ENCODE measurements around the gene BATF3.
"Not testable (repeated sequence)": the region's sequence is repeated elsewhere in the genome, so short reads cannot be mapped to it uniquely, and the experiment has no call there.

Gene BATF3

DNA sequence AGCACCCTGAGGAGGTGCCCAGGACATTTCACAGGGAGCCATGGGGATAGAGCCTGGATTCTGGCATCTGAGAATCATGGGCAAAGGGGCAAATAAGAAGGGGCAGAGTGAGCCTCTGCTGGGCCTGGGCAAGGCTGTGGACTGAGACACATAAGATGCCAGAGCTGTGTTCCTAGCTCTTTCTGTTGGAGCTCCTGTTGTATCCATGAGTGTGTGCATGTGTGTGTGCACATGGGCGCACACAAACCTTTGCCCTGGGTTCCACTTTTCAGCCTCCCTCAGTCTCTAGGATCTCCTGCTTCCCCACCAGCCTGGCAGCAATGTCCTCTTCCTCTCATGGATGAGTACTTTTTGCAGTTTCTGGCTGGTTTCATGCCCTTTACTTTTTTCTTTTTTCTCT lies 47.0 kb downstream of the BATF3 start:
- no peak for DNase-seq

- DNase-seq, result no peak
Measured at GRCh38 chr1:212651977-212652376, 47.7 kb downstream of the BATF3 start.

- no peak for DNase-seq
Measured at GRCh38 chr1:212651521-212651920, 48.1 kb downstream of the BATF3 start.

DNA sequence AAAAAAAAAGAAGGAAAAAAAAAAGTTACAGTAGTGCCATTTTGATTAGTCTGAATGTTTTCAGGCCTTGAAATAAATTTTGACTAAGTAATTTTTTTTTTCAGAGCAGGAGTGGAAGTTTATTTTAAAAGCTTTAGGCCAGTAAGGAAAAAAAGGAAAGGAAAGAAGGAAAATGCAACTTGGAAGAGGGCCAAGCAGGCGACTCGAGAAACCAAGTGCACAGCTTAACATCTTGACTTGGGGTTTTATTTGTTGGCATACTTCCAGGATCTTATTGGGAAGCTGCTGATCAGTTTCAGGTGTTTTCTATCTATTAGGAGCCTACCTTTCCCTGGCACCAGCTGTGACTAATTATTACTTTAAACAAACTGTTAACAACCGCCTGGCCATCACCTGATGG lies 49.4 kb downstream of the BATF3 start:
- DNase-seq, result no peak

DNA sequence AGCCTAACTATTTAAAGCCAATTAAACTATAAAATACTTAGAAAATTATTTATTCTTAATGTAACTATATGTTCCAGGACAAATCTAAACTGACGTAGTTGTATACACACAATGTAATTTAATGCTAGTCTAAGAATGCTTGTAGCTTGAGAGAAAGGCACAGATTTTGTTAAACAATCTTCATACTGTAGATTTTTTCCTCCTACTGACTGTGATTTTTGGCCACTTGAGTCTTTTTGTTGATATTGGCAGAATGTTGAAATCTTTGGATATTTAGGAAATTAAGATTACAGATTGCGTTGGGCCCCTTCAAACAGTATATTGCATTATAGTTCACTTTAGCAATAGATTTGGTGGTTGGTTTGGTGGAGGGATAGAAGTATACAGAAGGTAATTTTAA lies 50.6 kb downstream of the BATF3 start:
- DNase-seq, result no peak

DNA sequence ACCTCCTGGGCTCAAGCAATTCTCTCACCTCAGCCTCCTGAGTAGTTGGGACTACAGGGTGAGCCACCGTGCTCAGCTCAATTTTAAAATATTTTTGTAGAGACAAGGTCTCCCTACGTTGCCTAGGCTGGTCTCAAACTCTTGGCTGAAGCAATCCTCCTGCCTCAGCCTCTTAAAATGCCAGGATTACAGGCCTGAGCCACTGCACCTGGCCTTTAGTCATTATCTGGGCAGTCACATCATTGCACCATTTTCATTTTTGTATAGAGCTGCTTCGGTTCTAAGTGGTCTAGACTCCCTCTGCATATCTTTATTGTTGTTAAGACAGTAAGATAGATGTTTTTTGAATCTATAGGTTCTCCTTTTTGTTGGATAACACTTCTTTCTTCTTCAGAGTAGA lies 51.2 kb downstream of the BATF3 start:
- no peak for DNase-seq

- DNase-seq, result no peak
Measured at GRCh38 chr1:212647004-212647403, 52.6 kb downstream of the BATF3 start.

- DNase-seq, result no peak
Measured at GRCh38 chr1:212646588-212646987, 53.1 kb downstream of the BATF3 start.

DNA sequence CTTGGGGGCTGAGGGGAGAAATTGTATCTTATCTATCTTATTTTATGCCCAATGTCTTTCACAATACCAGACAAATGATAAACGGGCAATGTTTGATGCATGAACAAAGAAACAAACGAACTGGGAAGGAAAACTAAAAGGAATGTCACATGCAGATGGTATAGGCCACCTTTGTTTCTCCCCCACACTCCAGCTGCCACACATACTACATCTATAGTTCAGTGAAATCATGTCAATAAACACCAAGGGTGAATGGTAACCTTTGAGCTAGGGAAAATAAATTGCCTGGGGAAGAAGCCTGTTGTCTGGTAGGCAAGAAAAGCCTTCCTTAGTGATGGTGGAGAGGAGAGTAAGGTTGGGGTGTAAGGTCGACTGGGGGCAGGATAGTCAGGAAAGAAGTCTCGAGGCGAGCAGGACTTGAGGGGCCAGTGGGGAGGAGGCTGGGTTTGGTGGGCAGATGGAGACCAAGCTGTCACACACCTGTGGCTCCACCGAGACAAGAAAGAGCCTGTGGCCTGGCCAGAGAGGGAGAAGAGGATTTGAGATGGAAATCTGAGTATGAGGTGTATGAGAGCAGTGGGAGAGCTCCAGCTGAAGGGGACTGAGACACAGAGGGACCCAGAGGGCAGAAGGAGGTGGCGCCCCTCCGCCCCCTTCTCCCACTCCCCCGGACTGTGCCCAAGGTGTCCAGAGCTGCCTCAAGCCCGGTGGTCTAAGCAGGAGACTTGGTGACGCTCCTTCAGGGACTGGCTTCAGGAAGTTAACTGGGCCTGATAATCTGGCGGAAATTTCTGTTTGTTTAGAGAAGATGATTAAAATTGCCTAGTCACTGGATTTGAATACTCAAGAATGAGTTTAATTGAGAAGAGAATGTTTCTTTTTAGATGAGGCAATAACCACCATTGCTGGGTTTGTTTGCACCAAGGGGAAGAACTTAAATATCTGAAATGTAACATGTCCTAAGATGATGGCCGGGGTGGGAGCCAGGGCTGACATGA lies 53.8 kb downstream of the BATF3 start:
- no peak for DNase-seq

GRCh38 chr1:212644866-212645545 lies 54.6 kb downstream of the BATF3 start:
- no peak for DNase-seq

DNA sequence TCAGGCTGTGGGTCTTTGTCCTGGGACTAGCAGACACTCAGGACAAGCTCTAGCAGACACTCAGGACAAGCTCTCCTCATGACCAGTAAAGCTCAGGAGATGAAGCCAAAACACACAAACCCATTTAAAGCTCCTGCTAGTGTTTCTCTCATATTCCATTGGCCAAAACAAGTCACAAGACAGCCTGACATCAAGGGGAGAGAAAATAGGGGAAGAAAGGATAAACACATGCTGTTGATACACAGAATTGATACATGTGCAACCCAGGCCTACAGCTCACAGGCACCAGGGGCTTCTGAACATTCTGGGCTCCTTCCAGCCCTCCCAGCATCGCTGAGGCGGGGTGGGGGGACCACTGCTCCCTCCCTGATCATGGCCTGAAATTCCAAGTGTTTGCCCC lies 55.8 kb downstream of the BATF3 start:
- DNase-seq, result no peak

GRCh38 chr1:212641956-212642355 lies 57.7 kb downstream of the BATF3 start:
- DNase-seq, result no peak

DNA sequence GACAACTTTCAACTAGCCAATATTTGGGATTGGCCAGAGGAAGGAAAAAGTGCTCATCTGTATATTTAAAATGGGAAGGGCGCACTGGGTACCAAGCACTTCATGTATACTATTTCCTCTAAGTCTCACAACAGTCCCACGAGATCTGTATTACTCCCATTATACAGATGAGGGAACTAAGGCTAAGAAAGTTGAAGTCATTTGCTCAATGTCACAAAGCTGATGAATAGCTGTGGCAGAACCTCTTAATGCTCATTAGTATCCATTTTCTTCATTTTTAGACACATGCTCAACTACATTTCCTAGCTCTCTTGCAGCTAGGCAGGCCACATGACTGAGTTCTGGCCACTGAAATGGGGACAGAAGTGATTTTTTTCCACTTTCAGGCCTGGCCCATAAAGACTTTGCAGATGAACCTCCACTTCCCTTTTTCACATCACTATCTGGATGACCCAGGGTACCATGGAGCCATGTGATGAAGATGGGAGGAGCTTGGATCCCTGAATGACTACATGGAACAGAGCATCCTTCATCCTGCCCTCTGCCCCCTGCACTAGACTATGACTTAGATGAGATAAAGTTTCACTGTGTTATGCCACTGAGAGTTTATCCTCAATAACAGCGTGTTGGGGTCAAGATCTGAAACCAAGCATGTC lies 59.3 kb downstream of the BATF3 start:
- DNase-seq, result no peak

DNA sequence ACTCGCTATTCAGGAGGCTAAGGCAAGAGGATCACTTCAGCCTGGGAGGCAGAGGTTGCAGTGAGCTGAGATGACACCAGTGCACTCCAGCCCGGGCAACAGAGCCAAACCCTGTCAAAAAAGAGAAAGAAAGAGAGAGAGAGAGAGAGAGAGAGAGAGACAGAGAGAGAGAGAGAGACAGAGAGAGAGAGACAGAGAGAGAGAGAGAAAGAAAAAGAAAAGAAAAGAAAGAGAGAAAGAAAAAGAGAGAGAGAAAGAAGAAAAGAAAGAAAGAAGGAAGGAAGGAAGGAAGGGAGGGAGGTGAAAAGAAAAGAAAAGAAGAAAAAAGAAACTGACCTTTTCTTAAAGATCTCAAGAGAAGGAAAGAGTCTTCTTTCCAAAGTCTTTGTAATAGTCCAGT lies 60.1 kb downstream of the BATF3 start:
- DNase-seq, result not testable (repeated sequence)

- no peak for DNase-seq
Measured at GRCh38 chr1:212638492-212639151, 61.0 kb downstream of the BATF3 start.

DNA sequence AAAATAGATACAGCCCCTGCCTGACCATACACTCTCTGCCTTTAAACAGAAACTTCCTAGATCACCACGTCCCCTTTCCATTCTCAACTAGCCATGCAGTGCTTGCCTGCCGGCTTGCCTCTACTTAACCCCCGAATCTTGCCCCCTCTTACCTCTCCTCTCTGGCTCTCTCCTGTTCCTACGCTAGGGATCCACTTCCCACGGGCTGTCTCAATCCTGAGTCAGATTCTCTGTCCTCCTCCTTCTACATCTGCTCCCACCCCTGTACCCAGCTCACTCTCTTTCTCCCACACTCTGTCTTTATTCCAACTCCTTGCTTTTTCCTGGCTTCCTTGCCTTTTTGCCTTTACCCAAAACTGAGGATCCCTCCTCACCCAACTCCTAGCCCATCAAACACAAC lies 61.7 kb downstream of the BATF3 start:
- DNase-seq, result no peak
